ENCODE measurements around the gene HOXD4. TPM values are rescaled to one million over a fixed set of nuclear protein-coding genes. Genes with fewer than 3 reads are reported as not detected.

HOXD4 gene
- polyA plus RNA-seq, 2 of the 4 experiments (the other 2 are of a cell fraction) = 0.27 to 0.87 TPM

- peak overlapping the region; percentile 72 to 90 for H3K27ac ChIP-seq
- ChIA-PET POLR2A (interaction anchor here (1.2 kb wide), 1 partner anchor 164 kb away, joined by 3 read pairs; the partner anchor contains the start of gene MTX2), CTCF (interaction anchor here (1.0 to 2.3 kb wide), 7 partner anchors 9 to 419 kb away, joined by 3 to 9 read pairs (median 3); no protein-coding TSS in a partner anchor)
- TF ChIP-seq CHD2 (IDR thresholded peaks at IDR 0.05; ENCODE audit: low read length, partially characterized antibody) (no peak), CTCF (IDR thresholded peaks at IDR 0.05) (no peak), ATOH8 (CRISPR knock-in tag; IDR thresholded peaks at IDR 0.05; ENCODE audit: low read depth) (no peak), FOXS1 (CRISPR knock-in tag; IDR thresholded peaks at IDR 0.05) (no peak), POLR2AphosphoS2 (conservative IDR thresholded peaks at IDR 0.05; ENCODE audit: low read length) (no peak), EP300 (IDR thresholded peaks at IDR 0.05) (no peak), FOSB (CRISPR knock-in tag; IDR thresholded peaks at IDR 0.05) (no peak), EHMT2 (IDR thresholded peaks at IDR 0.05; ENCODE audit: low read depth) (no peak), KDM5A (IDR thresholded peaks at IDR 0.05) (no peak), ZC3H11A (IDR thresholded peaks at IDR 0.05) (no peak), MYC (IDR thresholded peaks at IDR 0.05; ENCODE audit: borderline replicate concordance, low read length) (no peak), HES2 (IDR thresholded peaks at IDR 0.05) (no peak), PHF8 (IDR thresholded peaks at IDR 0.05; ENCODE audit: borderline replicate concordance, low read depth) (no peak), MAFK (IDR thresholded peaks at IDR 0.05; ENCODE audit: partially characterized antibody) (no peak), MAZ (IDR thresholded peaks at IDR 0.05; ENCODE audit: borderline replicate concordance, low read depth, low read length) (no peak), USF2 (IDR thresholded peaks at IDR 0.05) (no peak), CHD4 (IDR thresholded peaks at IDR 0.05; ENCODE audit: borderline replicate concordance) (no peak), EHF (CRISPR knock-in tag; IDR thresholded peaks at IDR 0.05) (no peak), NPAS2 (CRISPR knock-in tag; IDR thresholded peaks at IDR 0.05; ENCODE audit: borderline replicate concordance) (no peak)
- ATAC-seq (peak; percentile 6 to 50; a peak in 3 of 6 replicates), DNase-seq (ENCODE audit: low read depth in 1 of 2, low spot score in 1 of 2) (no peak), FAIRE-seq (no peak)
- 75% methylated on average over 25 of the region's 25 CpGs for WGBS (ENCODE audit: missing lambda C conversion rate)
- peak overlapping the region; percentile 97 for H3K4me2 ChIP-seq
- H3K4me1 ChIP-seq = peaks cover 30% of the 10 kb centered on the region
- H3K4me3 ChIP-seq = peak overlapping the region; percentile 56
- H3K9me3 ChIP-seq = no peaks in the 10 kb centered on the region
Measured at GRCh38 chr2:176105078-176105729, 46.1 kb upstream of the HOXD4 start.

GRCh38 chr2:176105730-176106580 lies 45.4 kb upstream of the HOXD4 start:
- DNase-seq (ENCODE audit: low read depth in 1 of 2, low spot score in 1 of 2) = no peak
- Histone ChIP-seq H3K4me3 (peak overlapping the region; percentile 66), H3K4me1 (peaks cover 30% of the 10 kb centered on the region), H3K4me2 (peak overlapping the region; percentile 97), H3K9me3 (no peaks in the 10 kb centered on the region), H3K27ac (peak overlapping the region in 1 of 2 experiments; percentile 90; a peak in 4 of 6 replicates)
- peak in 1 of 2 experiments; percentile 22; a peak in 4 of 6 replicates for ATAC-seq
- ChIA-PET POLR2A (interaction anchor here (0.6 to 0.7 kb wide), 2 partner anchors 531 to 1780 kb away, joined by 5 to 9 read pairs; no protein-coding TSS in a partner anchor), CTCF (interaction anchor here (0.8 to 2.3 kb wide), 6 partner anchors 9 to 416 kb away, joined by 3 to 11 read pairs (median 4); no protein-coding TSS in a partner anchor)
- WGBS (ENCODE audit: missing lambda C conversion rate) = 80% methylated on average over 25 of the region's 25 CpGs
- no peak for FAIRE-seq
- TF ChIP-seq POLR2AphosphoS2 (conservative IDR thresholded peaks at IDR 0.05; ENCODE audit: low read length) (no peak), ESRRA (IDR thresholded peaks at IDR 0.05; ENCODE audit: borderline replicate concordance, low read length) (no peak), CTCF (IDR thresholded peaks at IDR 0.05) (no peak), NFE2L2 (conservative IDR thresholded peaks at IDR 0.05; ENCODE audit: low read length) (no peak), PBX3 (IDR thresholded peaks at IDR 0.05) (no peak), MAFK (IDR thresholded peaks at IDR 0.05; ENCODE audit: partially characterized antibody) (no peak), ZC3H11A (IDR thresholded peaks at IDR 0.05) (no peak), ZFP36 (IDR thresholded peaks at IDR 0.05; ENCODE audit: borderline replicate concordance, partially characterized antibody) (no peak), ZNF302 (CRISPR knock-in tag; IDR thresholded peaks at IDR 0.05) (no peak), EHMT2 (IDR thresholded peaks at IDR 0.05; ENCODE audit: low read depth) (no peak), CEBPB (IDR thresholded peaks at IDR 0.05) (no peak)
